Measurements from ENCODE around the gene CFHR2. TPM values are rescaled to one million over a fixed set of nuclear protein-coding genes. Genes with fewer than 3 reads are reported as not detected.

Gene CFHR2
- total RNA-seq, 3 donors from 2014 or later = not detected

GRCh38 chr1:196993916-196994315 lies 50.4 kb downstream of the CFHR2 start:
- intact Hi-C loops (cut with DNase I, micrococcal nuclease) = no loop called here
- Histone ChIP-seq H3K9me3 (no peaks in the 10 kb centered on the region), H3K36me3 (ENCODE audit: low read depth) (no peaks in the 10 kb centered on the region), H3K4me3 (no peak overlapping the region), H3K4me1 (ENCODE audit: low read depth) (no peaks in the 10 kb centered on the region)
- ATAC-seq = no peak
- DNase-seq = no peak
- TF ChIP-seq CTCF (IDR thresholded peaks at IDR 0.05) = no peak

GRCh38 chr1:196997423-196997822 lies 53.9 kb downstream of the CFHR2 start:
- H3K9me3 ChIP-seq = no peaks in the 10 kb centered on the region
- no peak overlapping the region for H3K4me3 ChIP-seq
- ATAC-seq (no peak), DNase-seq (no peak)
- H3K4me1 ChIP-seq (ENCODE audit: low read depth) = no peaks in the 10 kb centered on the region
- intact Hi-C loops (cut with DNase I, micrococcal nuclease) = no loop called here
- no peak for TF ChIP-seq CTCF (IDR thresholded peaks at IDR 0.05)
- H3K36me3 ChIP-seq (ENCODE audit: low read depth) = no peaks in the 10 kb centered on the region

- Histone ChIP-seq H3K4me3 (no peak overlapping the region), H3K9me3 (no peaks in the 10 kb centered on the region), H3K4me1 (ENCODE audit: low read depth) (no peaks in the 10 kb centered on the region), H3K36me3 (ENCODE audit: low read depth) (no peaks in the 10 kb centered on the region)
- DNase-seq = no peak
- ATAC-seq = no peak
- TF ChIP-seq CTCF (IDR thresholded peaks at IDR 0.05) = no peak
- intact Hi-C loops (cut with DNase I, micrococcal nuclease) = no loop called here
Measured at GRCh38 chr1:197001828-197002227, 58.3 kb downstream of the CFHR2 start.

GRCh38 chr1:197003132-197003531 lies 59.6 kb downstream of the CFHR2 start:
- Histone ChIP-seq H3K36me3 (ENCODE audit: low read depth) (no peaks in the 10 kb centered on the region), H3K9me3 (no peaks in the 10 kb centered on the region), H3K4me3 (no peak overlapping the region), H3K4me1 (ENCODE audit: low read depth) (no peaks in the 10 kb centered on the region)
- no peak for ATAC-seq
- TF ChIP-seq CTCF (IDR thresholded peaks at IDR 0.05) = no peak
- DNase-seq = no peak
- intact Hi-C loops (cut with DNase I, micrococcal nuclease) = no loop called here

- Histone ChIP-seq H3K4me3 (no peak overlapping the region), H3K9me3 (peaks cover 7% of the 10 kb centered on the region), H3K36me3 (ENCODE audit: low read depth) (no peaks in the 10 kb centered on the region), H3K4me1 (ENCODE audit: low read depth) (no peaks in the 10 kb centered on the region)
- TF ChIP-seq CTCF (IDR thresholded peaks at IDR 0.05) = no peak
- no peak for ATAC-seq
- intact Hi-C loops (cut with DNase I, micrococcal nuclease) = no loop called here
- DNase-seq = no peak
Measured at GRCh38 chr1:197008861-197009260, 65.3 kb downstream of the CFHR2 start.

Other genes with a start within 250 kb of the CFHR2 start
- not detected for gene CFHR3, start 168.9 kb upstream of the CFHR2 start, total RNA-seq
- under 1 TPM in 2 of 3 donors, not detected in 1; 0.28 to 0.43 TPM for gene CFHR1, start 124.0 kb upstream of the CFHR2 start, total RNA-seq
- not detected for gene CFHR4, start 55.7 kb upstream of the CFHR2 start, total RNA-seq
- gene CFHR5, start 33.8 kb downstream of the CFHR2 start, total RNA-seq = not detected
- not detected for gene F13B, start 123.5 kb downstream of the CFHR2 start, total RNA-seq
- gene ASPM, start 202.9 kb downstream of the CFHR2 start, total RNA-seq = 10 to 100 TPM in 1 of 3 donors, 1 to 10 TPM in 2; 1.3 to 10.9 (median 3.1) TPM

Data from mucosa of descending colon (tissue), 3 donors.